Spleen (tissue), 7 donors: ENCODE measurements around the gene C3orf22.

Experiments
- POLR2A ChIP-seq, 3 donors: fragments of 450-650 bp; IDR thresholded peaks; one replicate each; pipeline ENCODE4 v1.5.1; 2017; ENCODE audit warnings: antibody characterized with exemption in 3 of 3, mild to moderate bottlenecking in 1 of 3
- POLR2AphosphoS5 ChIP-seq, 3 donors: sonication (generic); formaldehyde crosslinking; IDR thresholded peaks; one replicate each; pipeline ENCODE4 v1.5.1; 2017; ENCODE audit warnings: antibody characterized with exemption in 3 of 3
- TF ChIP-seq, protein P1 (sequence below), 11 experiments: fragments of 200-600 bp in 7 of 11; fragments of 450-650 bp in 4 of 11; sonication (generic) in 4 of 11; IDR thresholded peaks in 8 of 11; conservative IDR thresholded peaks in 3 of 11; 1 replicate in 7 of 11; 2 replicates in 4 of 11; pipeline versions ENCODE4 v1.4.0 to v1.8.0; 2016 to 2021; ENCODE audit warnings: antibody characterized with exemption in 11 of 11, inconsistent platforms in 4 of 11, mild to moderate bottlenecking in 1 of 11
- donor health status: DM: no; HTN: no; CAD: no; lungs with moderate emphysema.
- donor health status: DM: no; HTN: no; CAD: no.
- donor health status: DM: no; HTN: no; CAD: no.

DNA sequence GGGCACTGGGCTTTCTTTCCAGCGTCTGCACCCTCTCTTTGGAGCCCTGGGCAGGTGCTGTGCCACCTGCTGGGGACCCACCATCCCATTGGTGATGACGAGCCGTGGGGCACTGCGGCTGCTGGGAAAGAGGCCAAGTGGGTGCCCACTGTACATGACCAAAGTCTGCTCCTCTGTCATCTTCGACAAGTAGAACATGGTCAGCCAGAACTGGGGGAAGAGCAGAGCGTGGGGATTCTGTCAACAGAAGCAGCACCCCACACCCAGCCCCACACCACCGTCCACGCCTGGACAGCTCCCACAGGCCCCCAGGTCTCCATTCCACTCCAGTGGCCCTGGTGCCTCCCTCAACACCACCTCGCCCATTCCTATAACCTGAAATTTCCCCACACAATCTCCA lies 50.8 kb downstream of the C3orf22 start:
- TF ChIP-seq, protein P1, sequence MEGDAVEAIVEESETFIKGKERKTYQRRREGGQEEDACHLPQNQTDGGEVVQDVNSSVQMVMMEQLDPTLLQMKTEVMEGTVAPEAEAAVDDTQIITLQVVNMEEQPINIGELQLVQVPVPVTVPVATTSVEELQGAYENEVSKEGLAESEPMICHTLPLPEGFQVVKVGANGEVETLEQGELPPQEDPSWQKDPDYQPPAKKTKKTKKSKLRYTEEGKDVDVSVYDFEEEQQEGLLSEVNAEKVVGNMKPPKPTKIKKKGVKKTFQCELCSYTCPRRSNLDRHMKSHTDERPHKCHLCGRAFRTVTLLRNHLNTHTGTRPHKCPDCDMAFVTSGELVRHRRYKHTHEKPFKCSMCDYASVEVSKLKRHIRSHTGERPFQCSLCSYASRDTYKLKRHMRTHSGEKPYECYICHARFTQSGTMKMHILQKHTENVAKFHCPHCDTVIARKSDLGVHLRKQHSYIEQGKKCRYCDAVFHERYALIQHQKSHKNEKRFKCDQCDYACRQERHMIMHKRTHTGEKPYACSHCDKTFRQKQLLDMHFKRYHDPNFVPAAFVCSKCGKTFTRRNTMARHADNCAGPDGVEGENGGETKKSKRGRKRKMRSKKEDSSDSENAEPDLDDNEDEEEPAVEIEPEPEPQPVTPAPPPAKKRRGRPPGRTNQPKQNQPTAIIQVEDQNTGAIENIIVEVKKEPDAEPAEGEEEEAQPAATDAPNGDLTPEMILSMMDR (IDR thresholded peaks at IDR 0.05 in 8 of 11, conservative IDR thresholded peaks at IDR 0.05 in 3 of 11) = no peak
- TF ChIP-seq POLR2A (IDR thresholded peaks at IDR 0.05) = no peak
- no peak for TF ChIP-seq POLR2AphosphoS5 (IDR thresholded peaks at IDR 0.05)
